Head of caudate nucleus (tissue), 42 donors: ENCODE data around the gene CNRIP1.
"Not testable (repeated sequence)": the region's sequence is repeated elsewhere in the genome, so short reads cannot be mapped to it uniquely, and the experiment has no call there.

Experiments
- DNase-seq, 42 donors: peaks; one replicate each; pipeline versions ENCODE4 v3.0.0 to v3.0.0-alpha.2; 2020 to 2021; ENCODE audit warnings: mixed read lengths in 7 of 42
- intact Hi-C: fragments of 100-400 bp; cut with DNase I; formaldehyde crosslinking; loops from one replicate; pipeline ENCODE4 v1.15.0; 2022

CNRIP1 gene, protein sequence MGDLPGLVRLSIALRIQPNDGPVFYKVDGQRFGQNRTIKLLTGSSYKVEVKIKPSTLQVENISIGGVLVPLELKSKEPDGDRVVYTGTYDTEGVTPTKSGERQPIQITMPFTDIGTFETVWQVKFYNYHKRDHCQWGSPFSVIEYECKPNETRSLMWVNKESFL

DNA sequence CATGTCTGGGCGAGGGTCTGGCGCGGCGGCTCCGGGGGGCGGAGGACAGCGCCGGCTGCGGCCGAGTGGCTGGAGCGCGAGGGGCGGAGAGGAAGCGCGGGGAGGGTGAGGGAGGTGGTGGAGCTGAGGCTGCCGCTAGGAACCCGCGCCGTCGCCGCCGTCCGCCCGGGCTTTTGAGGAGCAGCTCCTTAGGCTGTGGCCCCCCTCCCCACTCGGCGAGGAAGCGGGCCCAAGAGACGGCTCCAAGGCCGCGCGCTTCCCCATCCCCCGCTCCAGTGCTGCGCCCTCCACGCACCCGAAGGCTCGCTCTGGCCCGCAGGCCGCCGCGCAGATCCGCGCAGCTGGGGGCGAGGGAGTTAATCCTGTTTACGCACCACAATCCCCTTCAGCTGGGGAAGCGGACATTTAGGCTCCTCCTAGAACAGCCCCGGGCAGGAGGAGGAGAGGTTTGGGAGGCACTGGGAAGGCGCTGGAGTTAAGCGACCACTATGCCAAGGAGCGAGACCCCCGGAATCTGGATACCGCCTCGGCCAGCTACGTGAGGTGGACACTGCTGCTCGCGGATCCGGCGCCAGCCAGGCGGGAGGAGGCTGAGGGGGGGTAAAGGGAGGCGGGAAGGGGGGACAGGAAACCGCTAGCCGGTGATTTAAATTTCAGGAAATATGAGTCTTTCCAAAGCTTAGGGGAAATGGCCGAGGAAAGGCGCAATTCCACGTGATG, at the start of gene CNRIP1:
Gene CNRIP1 (minus strand): TSS at position 552 of the 720 bp plus-strand sequence. CDS start 549 bp downstream, at position 3.
- intact Hi-C loops = no loop called here
- DNase-seq = peak in 41 of 42 donors; percentile 38 to 83 (median 69)

DNA sequence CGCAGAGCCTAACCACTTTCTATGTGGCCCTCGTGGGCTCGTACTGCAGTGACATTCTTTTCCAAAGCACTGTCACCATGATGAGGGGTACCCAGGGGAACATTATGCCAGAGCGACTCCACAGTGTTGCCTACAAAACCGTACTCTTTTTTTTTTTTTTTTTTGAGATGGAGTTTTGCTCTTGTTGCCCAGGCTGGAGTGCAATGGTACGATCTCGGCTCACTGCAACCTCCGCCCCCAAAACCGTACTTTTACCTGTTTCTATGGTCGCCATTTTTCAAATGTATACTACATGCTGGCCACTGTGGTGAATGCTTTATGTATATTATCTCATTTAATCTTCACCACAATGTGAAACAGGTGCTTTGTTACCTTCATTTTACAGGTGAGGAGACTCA, 49.6 kb upstream of the CNRIP1 start:
- intact Hi-C loops = no loop called here
- no peak for DNase-seq

DNA sequence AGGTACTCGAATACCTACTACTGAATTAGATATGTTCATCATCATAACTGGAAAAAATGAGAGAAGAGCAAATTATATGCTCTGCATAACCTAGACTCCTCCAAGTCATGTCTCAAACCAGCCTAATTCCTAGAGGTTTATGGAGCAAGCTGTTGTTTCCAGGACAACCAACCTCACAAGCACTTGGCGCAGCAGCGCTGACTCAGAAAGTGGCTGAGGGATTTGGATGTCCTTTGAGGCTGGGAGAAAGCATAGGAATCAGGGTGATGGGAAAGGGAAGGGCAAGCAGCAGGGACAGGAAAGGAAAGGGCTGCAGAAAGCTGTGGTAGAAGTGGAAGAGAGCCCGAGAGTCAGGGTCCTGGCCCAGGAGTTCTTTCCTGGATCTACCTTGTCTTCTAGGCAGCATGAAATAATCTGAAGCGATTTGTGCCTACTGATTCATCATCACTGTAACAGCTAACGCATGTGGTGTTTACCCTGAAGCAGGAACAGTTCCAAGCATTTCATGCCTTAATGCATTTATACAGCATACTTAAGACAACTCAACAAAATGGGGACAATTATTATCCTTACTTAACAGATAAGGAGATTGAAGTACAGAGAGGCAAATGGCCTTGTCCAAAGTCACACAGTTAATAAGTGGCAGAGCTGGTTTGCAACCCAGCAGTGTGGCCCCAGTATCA, 49.0 kb upstream of the CNRIP1 start:
- intact Hi-C loops = no loop called here
- peak; percentile 14 to 89 (median 64) for DNase-seq

DNA sequence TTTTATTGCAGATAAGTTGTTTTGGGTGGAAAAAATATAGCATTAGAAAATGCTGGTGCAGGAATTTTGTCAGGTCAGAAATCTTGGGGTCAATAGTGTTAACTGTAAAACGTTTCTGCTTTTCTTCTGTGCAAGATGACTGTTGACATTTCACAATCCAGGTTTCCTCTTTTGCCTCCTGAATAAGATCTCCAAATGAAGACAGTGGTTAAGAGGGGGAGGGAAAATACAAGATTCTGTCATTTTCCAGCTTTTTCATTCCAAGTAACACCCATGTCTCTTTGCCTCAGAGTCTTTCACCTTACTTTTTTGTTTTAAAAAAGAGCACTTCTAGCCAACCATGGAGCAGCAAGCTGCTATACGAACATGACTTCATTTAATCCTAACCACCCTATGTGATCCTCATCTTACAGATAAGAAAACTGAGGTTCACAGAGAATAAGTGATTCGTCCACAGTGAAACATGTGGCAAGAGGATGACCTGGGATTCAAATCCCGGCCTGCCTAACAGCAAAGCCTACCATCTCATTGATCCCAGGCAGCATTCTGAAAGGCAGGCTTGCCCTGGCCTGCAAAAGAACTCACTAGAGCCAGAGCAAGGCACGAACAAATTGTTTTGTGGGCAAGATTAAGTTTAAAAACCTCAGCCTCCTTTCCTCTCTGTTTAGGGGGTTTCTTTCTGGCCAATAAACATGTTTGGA, 48.4 kb upstream of the CNRIP1 start:
- DNase-seq = no peak
- intact Hi-C loops = no loop called here

DNA sequence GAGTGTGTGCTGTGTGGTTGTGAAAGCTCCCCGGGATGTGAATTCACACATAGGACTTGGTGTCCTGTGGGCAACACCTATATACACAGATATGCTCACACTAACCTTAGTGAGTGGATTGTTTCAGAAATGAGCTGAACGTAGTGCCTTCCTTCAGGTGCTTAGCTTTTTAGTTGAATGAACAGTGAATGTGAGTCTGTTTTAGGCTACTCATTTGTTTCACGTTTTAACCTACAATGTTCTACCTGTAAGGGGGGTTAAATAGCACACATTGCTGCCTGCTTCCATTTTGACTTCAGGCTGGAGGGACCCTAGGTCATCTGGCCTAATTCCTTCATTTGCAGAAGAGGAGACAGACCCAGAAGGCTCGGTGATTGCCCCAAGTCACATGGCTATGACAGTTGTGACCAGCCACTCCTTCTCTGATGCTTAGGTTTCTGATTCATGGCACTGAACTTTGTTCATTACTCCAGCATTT, 46.4 kb upstream of the CNRIP1 start:
- intact Hi-C loops = no loop called here
- DNase-seq = peak in 9 of 42 donors; percentile 16 to 45 (median 25)

DNA sequence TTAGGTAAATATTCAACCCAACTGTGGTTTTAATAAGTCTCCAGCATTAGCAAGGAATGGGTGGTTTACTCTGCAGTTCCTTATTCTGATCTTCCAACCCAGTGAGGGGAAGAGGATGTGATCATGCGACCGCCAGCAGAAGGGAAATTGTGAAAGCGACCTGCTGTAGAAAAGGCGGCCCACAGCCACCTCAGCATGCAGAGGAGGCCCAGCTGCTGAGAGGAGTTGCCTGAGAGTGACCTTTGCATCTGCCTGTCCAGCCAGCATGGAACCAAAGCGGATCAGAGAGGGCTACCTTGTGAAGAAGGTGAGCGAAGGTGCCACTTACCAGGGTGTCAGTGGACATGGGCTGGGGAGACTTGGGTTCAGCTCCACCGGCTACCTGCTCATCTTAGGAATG, 45.3 kb upstream of the CNRIP1 start, which contains the start of gene PLEK:
Gene PLEK (plus strand): TSS at position 196 of the 400 bp plus-strand sequence. CDS start 70 bp downstream, at position 266.
- DNase-seq = peak in 36 of 42 donors; percentile 12 to 73 (median 41)
- intact Hi-C loops = no loop called here

DNA sequence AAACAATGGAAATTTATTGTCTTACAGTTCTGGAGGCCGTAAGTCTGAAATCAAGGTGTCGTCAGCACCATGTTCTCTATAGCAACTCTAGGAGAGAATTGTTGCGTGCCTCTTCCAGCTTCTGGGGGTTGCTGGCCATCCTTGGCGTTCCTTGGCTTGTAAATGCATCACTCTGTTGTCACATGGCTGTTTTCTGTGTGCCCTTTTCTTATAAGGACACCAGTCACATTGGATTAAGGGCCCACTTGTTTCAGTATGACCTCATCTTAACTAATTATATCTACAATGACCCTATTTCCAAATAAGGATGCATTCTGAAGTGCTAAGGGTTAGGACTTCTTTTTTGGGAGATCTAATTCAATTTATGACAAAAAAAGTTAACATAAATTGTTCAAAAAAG, 44.0 kb upstream of the CNRIP1 start:
- intact Hi-C loops = loop anchor here (5.0 kb wide), 1 partner anchor 79 kb away; no protein-coding TSS in a partner anchor

DNA sequence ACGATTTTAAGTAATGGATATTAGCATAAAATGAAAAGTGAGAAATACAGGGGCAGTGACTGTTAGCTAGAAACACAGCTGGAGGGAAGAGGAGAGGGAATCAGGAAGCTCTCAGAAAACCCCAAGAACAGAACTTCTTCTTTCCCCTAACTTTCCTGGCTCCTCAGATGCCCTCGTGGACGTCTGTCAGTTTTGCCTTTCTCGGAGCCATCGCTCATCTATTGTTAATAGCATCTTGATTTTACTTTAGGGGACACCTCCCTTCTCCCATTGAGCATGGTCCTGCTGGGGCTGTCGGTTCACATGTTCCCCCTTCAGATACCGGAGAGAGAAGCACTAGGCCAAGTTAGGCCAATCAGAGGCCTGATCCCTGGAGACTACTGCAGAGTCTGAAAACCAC, 43.0 kb upstream of the CNRIP1 start:
- intact Hi-C loops = loop anchor here (5.0 kb wide), 1 partner anchor 80 kb away; no protein-coding TSS in a partner anchor
- DNase-seq = peak in 1 of 42 donors; percentile 16

More for the DNA sequence above, 44.0 kb upstream of the CNRIP1 start:
- DNase-seq = no peak

DNA sequence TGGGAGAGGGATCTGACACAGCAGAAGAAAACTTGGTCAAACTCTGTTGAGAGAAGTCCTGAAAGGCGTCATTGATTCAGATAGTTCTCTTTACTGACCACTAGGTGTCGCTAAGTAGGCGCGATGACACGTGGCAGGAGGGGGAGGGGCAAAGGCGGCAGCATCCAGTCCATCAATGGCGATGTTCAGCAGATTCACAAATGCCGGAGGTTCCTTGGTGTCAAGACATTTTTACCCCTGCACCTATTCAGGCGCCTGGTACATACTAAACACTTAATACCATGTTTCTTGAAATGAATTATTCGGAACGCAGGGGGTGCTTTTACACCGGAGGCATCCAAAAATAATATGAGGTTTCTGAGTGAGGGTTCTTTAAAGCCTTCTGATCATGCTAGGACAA, 42.3 kb upstream of the CNRIP1 start:
- peak in 40 of 42 donors; percentile 19 to 81 (median 60) for DNase-seq
- intact Hi-C loops = loop anchor here (5.0 kb wide), 1 partner anchor 80 kb away; no protein-coding TSS in a partner anchor

DNA sequence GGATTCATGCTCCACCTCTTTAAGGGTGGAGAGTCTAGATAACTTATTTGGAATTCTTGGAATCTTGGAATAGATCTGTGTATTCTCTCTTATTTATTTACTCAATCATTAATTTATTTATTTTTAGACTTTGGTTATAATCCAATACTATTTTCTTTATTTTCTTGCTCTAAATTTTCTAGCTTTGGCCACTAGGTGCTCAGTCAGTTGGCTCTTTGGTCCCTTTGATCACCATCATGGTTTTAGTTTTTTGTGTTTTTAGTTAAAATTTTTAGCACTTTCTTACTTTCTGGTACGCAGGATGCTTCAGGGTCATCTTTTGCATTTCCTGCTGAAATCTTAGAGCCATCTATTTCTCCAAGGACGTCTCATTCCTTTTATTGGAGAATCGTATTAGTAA, 40.1 kb upstream of the CNRIP1 start:
- intact Hi-C loops = loop anchor here (5.0 kb wide), 1 partner anchor 82 kb away; no protein-coding TSS in a partner anchor
- DNase-seq = no peak

DNA sequence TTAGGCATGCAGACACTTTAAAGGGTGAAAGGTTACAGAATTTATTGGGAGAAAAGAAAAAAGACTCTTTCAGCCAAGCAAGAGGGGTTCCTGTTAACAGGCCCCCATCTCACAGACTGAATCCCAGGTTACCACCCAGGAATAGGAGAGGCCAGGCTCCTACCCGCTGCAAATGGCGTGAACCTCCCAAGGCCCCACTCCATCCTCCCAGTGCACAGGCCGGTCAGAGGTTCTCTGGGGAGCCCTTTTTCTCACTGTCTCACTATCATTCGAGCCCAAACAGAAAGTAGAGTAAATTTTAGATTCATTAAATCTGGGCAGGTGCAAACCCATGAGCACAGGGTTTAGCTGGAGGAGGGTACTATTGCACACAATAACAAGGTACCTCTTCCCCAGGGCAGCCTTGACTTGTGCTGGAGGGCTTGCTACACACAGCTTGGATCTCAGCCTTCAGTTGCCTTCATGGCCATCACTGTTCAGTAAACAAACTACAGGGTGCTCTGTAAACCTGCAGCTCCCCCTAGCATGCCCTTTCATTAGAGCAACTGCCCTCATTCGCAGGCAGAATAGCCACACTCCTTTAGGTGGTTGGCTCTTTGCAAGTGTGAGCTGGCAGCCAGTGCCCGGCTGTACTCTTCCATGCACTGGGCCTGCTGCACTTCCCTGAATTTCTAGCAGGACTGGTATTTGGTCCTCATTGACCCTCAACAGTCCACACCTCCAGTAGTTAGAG, 38.0 kb upstream of the CNRIP1 start:
- DNase-seq = peak in 33 of 42 donors; percentile 9 to 68 (median 37)
- intact Hi-C loops = no loop called here

DNA sequence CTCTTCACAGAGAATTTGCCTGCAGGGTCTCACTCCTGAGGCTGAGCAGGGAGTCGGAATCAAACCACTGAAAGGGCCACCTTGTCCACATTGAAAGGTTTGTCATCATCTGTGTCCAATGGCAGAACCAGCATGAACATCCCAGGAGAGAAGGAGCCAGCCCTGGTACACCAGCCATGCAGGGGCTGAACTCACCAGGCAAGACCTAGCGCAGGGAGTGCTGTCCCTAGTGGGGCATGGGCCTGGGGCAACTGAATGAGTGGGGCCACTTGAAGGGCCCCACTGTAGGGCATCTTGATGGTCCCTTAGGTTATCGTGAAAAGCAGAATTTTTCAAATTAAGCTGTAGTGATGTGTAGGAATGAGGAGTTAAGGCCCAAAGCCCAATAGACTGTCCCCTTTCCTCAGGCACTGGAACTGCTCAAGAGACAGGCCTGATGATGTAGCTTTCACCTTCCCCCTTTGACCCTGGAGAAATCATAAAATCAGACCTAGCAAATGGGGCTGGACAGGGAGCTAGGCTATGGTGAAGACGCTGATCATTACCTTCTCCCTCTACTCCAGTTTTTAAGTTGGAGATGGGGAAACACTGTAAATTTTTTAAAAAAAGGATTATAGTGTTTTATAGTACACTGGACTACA, 37.0 kb upstream of the CNRIP1 start:
- intact Hi-C loops = no loop called here
- no peak for DNase-seq

DNA sequence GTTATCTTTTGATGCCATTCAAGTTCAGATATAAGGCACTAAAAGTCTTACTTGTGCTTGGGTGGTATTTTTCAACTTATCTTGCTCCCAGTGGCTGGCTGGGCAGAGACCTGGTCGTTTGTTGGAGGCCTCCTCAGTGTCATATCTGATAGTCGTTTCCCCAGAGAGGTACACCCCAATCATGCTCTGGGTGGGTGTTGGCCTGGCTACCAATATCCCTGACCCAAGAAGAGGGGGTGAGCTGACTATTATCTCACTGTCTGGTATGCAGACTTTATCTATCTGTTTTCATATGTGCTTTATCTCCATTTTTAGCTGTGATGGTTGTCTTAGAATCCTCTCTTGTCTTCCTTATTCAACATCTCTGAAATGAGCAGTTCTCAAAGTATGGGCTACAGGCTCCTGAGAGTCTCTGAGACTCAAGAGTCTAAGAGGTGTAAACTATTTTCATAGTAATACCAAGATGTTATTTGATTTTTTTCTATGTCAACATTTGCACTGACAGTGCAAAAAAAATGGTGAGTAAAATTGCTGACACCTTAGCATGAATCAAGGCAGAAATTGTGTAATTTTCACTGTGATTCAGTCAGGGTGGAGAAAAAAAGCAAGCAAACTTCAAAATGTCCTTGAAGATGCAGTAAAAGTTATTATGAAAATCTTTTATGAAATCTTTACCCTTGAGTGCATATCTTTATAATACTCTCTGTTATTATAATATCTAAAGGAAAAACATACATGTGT, 33.1 kb upstream of the CNRIP1 start:
- no peak for DNase-seq
- intact Hi-C loops = no loop called here

DNA sequence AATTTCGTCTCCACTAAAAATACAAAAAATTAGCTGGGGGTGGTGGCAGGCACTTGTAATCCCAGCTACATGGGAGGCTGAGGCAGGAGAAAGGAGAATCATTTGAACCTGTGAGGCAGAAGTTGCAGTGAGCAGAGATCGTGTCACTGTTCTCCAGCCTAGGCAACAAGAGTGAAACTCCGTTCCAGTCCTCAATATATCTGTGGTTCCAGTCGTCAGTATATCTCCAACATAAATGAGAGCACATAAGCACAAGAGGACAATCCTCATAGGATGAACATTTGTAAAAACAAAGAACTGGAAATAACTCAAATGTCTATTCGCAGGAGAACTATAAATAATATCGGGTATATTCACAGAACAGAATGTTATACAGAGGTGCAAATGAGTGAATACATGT, 32.2 kb upstream of the CNRIP1 start:
- intact Hi-C loops = no loop called here
- no peak for DNase-seq

DNA sequence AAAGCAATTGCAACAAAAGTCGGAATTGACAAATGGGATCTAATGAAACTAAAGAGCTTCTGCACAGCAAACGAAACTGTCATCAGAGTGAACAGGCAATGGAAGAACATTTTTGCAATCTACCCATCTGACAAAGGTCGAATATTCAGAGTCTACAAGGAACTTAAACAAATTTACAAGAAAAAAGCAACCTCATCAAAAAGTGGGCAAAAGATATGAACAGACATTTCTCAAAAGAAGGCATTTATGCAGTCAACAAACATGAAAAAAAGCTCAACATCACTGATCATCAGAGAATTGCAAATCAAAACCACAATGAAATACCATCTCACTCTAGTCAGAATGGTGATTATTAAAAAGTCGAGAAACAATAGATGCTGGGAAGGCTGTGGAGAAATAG, 29.3 kb upstream of the CNRIP1 start:
- DNase-seq, intact Hi-C loops: not testable (repeated sequence)

DNA sequence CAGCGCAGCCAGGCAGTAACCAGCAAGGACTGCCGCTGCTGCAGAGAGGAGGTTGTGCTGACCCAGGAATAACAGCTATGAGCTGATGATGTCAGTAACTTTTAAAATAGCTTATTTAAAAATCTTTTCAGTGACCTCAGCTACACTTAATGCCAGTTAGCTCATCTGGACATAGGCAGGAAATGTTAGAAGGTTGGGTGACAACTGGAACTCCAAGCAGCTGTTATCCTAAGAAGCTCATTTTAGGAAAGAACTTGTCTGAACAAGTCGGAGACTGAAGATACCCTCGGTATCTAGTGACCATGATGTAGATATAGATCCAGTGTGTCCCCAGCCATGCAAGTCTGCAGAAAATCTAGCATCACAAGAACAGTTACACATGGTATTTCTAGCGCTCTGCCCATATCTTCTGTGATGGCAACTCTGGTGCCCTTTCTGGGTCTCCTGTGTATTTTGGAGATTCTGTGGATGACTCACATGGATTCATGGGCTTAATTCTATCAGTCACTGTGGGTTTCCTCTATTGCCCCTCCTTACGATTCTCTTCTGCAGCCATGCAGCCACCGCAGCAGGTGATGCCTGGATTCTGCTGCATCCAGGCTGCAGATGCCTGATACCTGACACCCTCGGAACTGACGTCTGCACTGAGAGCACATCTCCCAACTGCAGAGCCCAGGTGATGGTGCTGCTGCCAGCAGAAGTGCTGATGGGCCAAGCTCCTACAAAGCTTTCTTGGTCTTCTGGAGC, 25.6 kb upstream of the CNRIP1 start:
- intact Hi-C loops = no loop called here
- no peak for DNase-seq

DNA sequence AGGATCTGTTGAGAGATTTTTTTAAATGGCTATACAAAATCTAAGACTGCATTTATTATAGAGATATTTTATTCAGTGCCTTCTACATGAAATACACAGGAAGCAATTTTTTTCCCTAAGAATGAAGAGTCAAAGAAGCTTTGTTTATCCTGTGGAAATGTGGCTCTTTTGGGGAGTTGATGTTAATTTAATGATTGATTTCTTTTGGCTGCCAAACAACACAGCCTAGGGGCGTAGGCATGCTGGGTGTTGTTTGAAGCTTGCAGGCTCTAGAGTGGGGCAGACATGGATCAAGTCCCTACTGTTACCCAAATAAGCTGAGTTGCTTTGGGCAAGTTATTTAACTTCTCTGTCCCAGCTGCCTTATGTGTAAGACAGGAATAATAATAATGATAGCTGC, 24.3 kb upstream of the CNRIP1 start:
- no peak for DNase-seq
- intact Hi-C loops = no loop called here
